ENCODE results near the gene ZPBP2. TPM values are rescaled to one million over a fixed set of nuclear protein-coding genes. Genes with fewer than 3 reads are reported as not detected.

The ZPBP2 gene
- total RNA-seq, 1 donor from 2014 or later: not detected

DNA sequence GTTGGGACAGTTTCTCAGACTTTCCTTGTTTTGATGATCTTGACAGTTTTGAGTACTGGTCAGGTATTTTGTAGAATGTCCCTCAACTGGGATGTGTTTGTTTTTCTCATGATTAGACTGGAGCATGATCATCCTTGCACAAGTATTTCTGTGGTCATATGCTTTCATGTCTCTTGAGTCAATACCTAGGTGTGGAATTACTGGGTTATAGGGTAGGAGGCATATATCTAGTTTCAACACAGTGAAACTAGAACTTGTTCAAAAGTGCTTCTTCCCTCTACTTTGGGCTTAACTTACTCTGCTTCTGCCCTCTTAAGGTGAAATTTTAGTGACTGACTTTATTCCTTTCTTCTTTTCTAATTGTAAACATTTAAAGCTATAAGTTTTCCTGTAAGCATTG is 34.0 kb upstream of the ZPBP2 start:
- peaks cover 2% of the 10 kb centered on the region for H3K27me3 Mint-ChIP-seq (ENCODE audit: low read depth, unreplicated experiment)
- H3K9me3 Mint-ChIP-seq (ENCODE audit: unreplicated experiment): peaks cover 22% of the 10 kb centered on the region
- Histone ChIP-seq H3K9me3 (ENCODE audit: insufficient read depth, low read depth, low read length) (no peaks in the 10 kb centered on the region), H3K4me3 (ENCODE audit: insufficient read depth, low read depth, low read length) (no peak overlapping the region), H3K27me3 (ENCODE audit: insufficient read depth, low read length) (peaks cover 2% of the 10 kb centered on the region), H2AFZ (ENCODE audit: low read depth, low read length) (no peak overlapping the region), H4K20me1 (ENCODE audit: insufficient read depth, low read length) (no peaks in the 10 kb centered on the region), H3K4me2 (ENCODE audit: low read length) (no peak overlapping the region), H3K4me1 (ENCODE audit: insufficient read depth, low read length) (no peaks in the 10 kb centered on the region), H3K9ac (ENCODE audit: low read length) (no peak overlapping the region), H3K36me3 (ENCODE audit: insufficient read depth, low read length) (no peaks in the 10 kb centered on the region), H3K27ac (ENCODE audit: low read depth, low read length) (no peak overlapping the region), H3K79me2 (ENCODE audit: insufficient read depth, low read length) (no peaks in the 10 kb centered on the region)
- no peak for TF ChIP-seq EZH2 (IDR thresholded peaks at IDR 0.05; ENCODE audit: insufficient read depth, low read length)
- TF ChIP-seq, protein P1, sequence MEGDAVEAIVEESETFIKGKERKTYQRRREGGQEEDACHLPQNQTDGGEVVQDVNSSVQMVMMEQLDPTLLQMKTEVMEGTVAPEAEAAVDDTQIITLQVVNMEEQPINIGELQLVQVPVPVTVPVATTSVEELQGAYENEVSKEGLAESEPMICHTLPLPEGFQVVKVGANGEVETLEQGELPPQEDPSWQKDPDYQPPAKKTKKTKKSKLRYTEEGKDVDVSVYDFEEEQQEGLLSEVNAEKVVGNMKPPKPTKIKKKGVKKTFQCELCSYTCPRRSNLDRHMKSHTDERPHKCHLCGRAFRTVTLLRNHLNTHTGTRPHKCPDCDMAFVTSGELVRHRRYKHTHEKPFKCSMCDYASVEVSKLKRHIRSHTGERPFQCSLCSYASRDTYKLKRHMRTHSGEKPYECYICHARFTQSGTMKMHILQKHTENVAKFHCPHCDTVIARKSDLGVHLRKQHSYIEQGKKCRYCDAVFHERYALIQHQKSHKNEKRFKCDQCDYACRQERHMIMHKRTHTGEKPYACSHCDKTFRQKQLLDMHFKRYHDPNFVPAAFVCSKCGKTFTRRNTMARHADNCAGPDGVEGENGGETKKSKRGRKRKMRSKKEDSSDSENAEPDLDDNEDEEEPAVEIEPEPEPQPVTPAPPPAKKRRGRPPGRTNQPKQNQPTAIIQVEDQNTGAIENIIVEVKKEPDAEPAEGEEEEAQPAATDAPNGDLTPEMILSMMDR (IDR thresholded peaks at IDR 0.05; ENCODE audit: insufficient read depth, low read depth, low read length): no peak
- no peak for DNase-seq (ENCODE audit: low read depth)
- peaks cover 2% of the 10 kb centered on the region for H3K36me3 Mint-ChIP-seq (ENCODE audit: low read depth, unreplicated experiment)
- H3K4me1 Mint-ChIP-seq (ENCODE audit: low read depth, unreplicated experiment): no peaks in the 10 kb centered on the region
- H3K4me3 Mint-ChIP-seq (ENCODE audit: unreplicated experiment): no peak overlapping the region
- FAIRE-seq: no peak
- H3K27ac Mint-ChIP-seq (ENCODE audit: unreplicated experiment): no peak overlapping the region

DNA sequence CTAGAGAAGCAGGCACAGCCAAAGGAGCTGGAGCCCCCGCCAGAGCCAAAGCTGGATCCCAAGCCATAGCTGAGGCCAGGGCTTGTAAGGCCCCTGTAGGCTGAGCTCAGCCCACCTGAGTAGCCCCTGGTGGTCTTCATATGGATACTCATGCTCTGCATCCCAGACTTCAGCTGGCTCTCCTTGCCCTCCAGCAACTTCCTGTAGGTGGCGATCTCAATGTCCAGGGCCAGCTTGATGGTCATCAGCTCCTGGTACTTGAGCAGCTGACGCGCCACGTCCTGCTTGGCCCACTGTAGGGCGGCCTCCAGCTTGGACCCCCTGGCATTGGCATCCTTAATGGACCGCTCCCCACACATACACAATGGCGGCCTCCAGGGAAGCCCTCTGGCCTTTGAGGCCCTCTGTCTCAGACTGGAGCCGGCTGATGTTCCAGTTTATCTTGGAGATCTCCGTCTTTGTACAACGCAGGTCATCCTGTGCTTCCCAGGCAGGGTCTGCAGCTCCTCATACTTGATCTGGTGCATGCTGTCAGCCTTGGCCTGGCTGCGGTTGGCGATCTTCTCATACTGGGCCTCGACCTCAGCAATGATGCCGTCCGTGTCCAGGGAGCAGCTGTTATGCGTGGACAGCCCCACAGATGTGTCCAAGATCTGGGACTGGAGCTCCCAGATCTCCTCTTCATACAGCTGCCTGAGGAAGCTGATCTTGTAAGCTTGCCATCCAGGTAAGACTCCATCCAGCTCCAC is 32.8 kb upstream of the ZPBP2 start:
- no peak for DNase-seq (ENCODE audit: low read depth)
- Histone ChIP-seq H3K4me2 (ENCODE audit: low read length) (no peak overlapping the region), H3K27me3 (ENCODE audit: insufficient read depth, low read length) (peaks cover 2% of the 10 kb centered on the region), H4K20me1 (ENCODE audit: insufficient read depth, low read length) (no peaks in the 10 kb centered on the region), H3K9ac (ENCODE audit: low read length) (no peak overlapping the region), H3K9me3 (ENCODE audit: insufficient read depth, low read depth, low read length) (no peaks in the 10 kb centered on the region), H3K36me3 (ENCODE audit: insufficient read depth, low read length) (no peaks in the 10 kb centered on the region), H2AFZ (ENCODE audit: low read depth, low read length) (no peak overlapping the region), H3K4me1 (ENCODE audit: insufficient read depth, low read length) (no peaks in the 10 kb centered on the region), H3K27ac (ENCODE audit: low read depth, low read length) (no peak overlapping the region), H3K4me3 (ENCODE audit: insufficient read depth, low read depth, low read length) (no peak overlapping the region), H3K79me2 (ENCODE audit: insufficient read depth, low read length) (no peaks in the 10 kb centered on the region)
- peaks cover 2% of the 10 kb centered on the region for H3K27me3 Mint-ChIP-seq (ENCODE audit: low read depth, unreplicated experiment)
- no peak overlapping the region for H3K4me3 Mint-ChIP-seq (ENCODE audit: unreplicated experiment)
- H3K4me1 Mint-ChIP-seq (ENCODE audit: low read depth, unreplicated experiment): no peaks in the 10 kb centered on the region
- peaks cover 22% of the 10 kb centered on the region for H3K9me3 Mint-ChIP-seq (ENCODE audit: unreplicated experiment)
- no peak overlapping the region for H3K27ac Mint-ChIP-seq (ENCODE audit: unreplicated experiment)
- FAIRE-seq: no peak
- TF ChIP-seq, protein P1 (IDR thresholded peaks at IDR 0.05; ENCODE audit: insufficient read depth, low read depth, low read length): no peak
- no peak for TF ChIP-seq EZH2 (IDR thresholded peaks at IDR 0.05; ENCODE audit: insufficient read depth, low read length)
- H3K36me3 Mint-ChIP-seq (ENCODE audit: low read depth, unreplicated experiment): peaks cover 2% of the 10 kb centered on the region

DNA sequence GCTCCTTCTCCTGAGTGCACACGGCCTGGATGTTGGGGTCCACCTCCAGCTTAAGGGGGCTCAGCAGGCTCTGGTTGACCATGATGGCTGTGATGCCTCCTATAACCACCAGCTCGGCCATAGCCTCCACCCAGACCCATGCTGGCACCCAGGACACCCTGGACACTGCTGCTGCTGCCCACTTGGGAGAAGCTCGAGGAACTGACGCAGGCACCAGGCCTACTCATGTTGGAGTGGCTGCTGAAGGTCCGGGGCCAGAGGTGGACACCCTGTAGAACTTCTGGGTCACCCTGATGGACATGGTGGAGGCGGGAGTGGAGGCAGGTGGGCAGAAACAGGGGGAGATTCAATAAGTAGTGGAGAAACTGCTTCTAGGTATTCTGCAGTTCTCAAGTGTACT is 31.9 kb upstream of the ZPBP2 start:
- H3K4me1 ChIP-seq (ENCODE audit: insufficient read depth, low read length): no peaks in the 10 kb centered on the region
- TF ChIP-seq, protein P1 (IDR thresholded peaks at IDR 0.05; ENCODE audit: insufficient read depth, low read depth, low read length): no peak
- TF ChIP-seq EZH2 (IDR thresholded peaks at IDR 0.05; ENCODE audit: insufficient read depth, low read length): no peak
- DNase-seq (ENCODE audit: low read depth) (no peak), FAIRE-seq (no peak)
- H3K4me2 ChIP-seq (ENCODE audit: low read length): no peak overlapping the region
- H3K4me3 ChIP-seq (ENCODE audit: insufficient read depth, low read depth, low read length): no peak overlapping the region
- Mint-ChIP-seq H3K4me3 (ENCODE audit: unreplicated experiment) (no peak overlapping the region), H3K36me3 (ENCODE audit: low read depth, unreplicated experiment) (peaks cover 2% of the 10 kb centered on the region), H3K27ac (ENCODE audit: unreplicated experiment) (no peak overlapping the region), H3K9me3 (ENCODE audit: unreplicated experiment) (peaks cover 24% of the 10 kb centered on the region), H3K27me3 (ENCODE audit: low read depth, unreplicated experiment) (peaks cover 7% of the 10 kb centered on the region), H3K4me1 (ENCODE audit: low read depth, unreplicated experiment) (no peaks in the 10 kb centered on the region)
- no peak overlapping the region for H3K9ac ChIP-seq (ENCODE audit: low read length)
- H2AFZ ChIP-seq (ENCODE audit: low read depth, low read length): no peak overlapping the region
- no peaks in the 10 kb centered on the region for H3K79me2 ChIP-seq (ENCODE audit: insufficient read depth, low read length)
- H4K20me1 ChIP-seq (ENCODE audit: insufficient read depth, low read length): no peaks in the 10 kb centered on the region
- H3K9me3 ChIP-seq (ENCODE audit: insufficient read depth, low read depth, low read length): no peaks in the 10 kb centered on the region
- no peaks in the 10 kb centered on the region for H3K36me3 ChIP-seq (ENCODE audit: insufficient read depth, low read length)
- H3K27ac ChIP-seq (ENCODE audit: low read depth, low read length): no peak overlapping the region
- H3K27me3 ChIP-seq (ENCODE audit: insufficient read depth, low read length): peaks cover 2% of the 10 kb centered on the region
